ENCODE measurements around the gene ZACN.

GRCh38 chr17:76130473-76130872 lies 51.5 kb downstream of the ZACN start:
- TF ChIP-seq CTCF (IDR thresholded peaks at IDR 0.05) (no peak), POLR2A (IDR thresholded peaks at IDR 0.05) (no peak)

All from prostate gland (tissue), 2 donors.